ENCODE measurements around the gene PROCA1.

Gene PROCA1

DNA sequence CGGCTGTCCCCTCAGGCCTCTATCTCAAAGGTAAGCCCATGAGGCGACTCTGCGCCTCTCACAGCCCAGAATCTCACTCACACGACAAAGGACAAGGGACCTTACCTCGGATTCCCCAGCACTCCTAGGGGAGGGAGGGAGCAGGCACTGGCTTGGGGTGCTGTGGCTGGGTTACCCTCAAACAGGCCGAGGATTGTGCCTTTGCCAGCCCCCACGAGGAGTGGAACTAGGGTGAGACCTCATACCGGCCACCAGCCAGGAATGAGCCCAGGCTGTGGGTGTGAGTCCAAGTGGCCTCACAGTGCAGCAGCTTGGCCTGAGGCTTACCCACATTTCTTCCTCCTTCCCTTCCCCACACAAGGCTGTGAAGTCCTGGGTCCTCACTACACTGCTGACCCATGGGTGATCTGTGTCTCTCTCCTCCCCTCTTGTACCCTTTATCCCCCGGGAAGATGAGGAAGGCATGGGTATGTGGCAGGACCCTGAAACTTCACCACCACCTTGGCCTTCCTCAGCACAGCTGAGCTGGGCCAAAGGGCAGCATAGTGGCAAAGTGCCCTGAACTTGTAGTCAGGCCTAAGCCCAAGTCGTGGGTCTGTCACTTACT lies 5.9 kb downstream of the PROCA1 start:
- no peak for DNase-seq

DNA sequence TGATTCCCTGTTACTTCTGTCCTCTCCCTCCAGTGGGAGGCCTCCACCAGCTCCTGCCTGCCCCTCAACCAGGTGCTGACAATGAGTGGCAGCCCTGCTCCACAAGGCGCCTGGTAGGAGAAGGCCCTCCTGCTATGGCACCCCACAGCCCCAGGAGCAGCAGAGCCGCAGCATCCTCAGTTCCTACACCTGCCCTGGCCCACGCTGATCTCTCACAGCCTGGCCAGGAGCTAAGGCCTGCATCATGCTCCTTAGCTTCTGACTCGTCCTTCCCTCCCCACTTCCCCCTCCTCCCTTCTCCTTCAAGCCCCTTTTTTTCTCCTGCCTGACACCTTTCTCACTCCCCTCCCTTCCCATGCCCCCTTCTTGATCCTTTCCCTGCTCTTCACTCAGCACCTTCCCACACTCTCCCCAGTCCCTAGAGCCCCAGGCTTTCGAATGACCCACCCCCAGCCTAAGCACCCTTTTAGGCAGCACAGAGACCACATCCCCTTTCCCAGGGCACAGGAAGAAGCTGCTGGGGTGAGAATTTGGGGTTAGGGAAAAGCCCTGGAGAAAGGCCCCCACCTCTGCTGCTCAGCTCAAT lies 6.5 kb downstream of the PROCA1 start:
- DNase-seq = no peak

DNA sequence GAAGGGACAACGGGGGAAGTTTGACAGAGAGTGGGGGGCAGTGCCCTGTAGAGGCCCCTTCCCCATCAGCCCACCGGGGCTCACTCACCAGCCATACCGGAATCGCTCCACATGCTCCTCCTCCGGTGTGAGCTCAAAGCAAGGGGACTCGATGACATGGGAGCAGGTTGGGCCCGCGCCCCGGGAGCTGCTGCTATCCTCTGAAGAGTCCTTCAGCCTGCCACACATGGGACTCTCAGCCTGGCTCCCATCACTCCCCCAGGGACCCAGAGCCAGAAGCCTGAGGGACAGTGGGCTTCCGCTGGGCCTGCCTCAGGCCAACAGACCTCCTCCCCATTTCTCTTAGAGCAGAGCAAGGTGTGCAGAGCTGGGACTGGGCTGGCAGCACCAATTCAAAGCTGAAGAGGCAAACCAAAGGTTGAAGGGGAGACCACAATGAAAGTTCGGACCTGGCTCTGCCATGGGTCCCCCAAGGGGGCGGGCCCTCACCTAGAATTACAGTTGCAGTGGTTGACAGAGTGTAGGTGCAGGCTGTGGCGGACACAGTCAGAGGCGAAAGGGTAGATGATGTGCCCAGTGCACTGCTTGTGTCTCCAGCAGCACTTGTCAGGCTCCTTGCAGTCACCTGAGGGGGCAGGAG lies 7.3 kb downstream of the PROCA1 start:
- no peak for DNase-seq

DNA sequence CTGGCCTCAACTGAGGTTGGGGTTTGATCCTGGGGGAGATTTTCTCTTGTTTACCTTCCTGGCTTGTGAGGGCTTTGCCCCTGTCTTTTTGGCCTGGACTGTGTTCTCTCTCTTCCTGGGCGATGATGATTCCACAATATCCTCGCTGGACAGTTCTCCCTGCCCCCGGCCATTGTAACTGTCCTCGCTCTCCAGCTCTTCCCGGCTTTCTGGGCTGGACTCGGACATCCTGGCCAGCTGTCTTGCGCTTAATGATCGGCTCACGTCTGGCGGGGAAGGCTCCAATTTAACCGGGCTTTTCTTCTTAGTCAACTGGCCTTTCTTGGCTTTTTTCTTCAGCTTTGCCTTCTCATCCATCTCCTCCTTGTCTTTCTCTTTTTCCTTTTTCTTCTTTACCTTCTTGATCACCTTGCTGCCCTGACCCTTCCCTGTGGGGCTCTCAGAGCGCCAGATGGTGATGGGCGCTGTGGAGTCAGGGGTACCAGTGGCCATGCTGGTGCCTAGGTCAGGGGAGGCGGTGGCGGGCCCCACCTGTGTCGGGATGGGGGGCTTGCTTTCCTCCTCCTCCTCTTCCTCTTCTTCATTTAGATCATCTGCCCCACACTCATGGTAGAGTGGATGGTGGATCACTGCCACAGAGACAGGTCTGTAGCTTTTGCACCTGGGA lies 8.0 kb downstream of the PROCA1 start:
- DNase-seq = no peak

DNA sequence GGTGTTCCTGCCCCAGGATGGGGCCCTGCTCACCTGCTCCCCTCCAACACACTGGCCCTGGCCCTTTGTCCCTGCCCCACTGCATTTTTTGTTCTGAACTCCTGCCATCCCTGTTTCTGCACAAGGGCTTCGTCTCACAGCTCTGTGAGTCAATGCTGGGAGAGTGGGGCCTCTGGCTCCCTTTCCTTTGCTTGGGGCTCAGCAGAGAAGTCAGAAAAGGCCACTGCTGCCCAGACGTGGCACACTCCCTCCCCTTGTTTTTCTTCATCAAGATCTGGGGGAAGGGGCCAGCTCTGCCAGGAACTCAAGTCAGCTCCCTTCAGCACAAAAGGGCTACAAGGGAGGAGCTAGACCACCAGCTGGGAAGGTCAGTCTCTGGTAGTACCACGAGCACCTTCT lies 8.9 kb downstream of the PROCA1 start:
- DNase-seq = no peak

DNA sequence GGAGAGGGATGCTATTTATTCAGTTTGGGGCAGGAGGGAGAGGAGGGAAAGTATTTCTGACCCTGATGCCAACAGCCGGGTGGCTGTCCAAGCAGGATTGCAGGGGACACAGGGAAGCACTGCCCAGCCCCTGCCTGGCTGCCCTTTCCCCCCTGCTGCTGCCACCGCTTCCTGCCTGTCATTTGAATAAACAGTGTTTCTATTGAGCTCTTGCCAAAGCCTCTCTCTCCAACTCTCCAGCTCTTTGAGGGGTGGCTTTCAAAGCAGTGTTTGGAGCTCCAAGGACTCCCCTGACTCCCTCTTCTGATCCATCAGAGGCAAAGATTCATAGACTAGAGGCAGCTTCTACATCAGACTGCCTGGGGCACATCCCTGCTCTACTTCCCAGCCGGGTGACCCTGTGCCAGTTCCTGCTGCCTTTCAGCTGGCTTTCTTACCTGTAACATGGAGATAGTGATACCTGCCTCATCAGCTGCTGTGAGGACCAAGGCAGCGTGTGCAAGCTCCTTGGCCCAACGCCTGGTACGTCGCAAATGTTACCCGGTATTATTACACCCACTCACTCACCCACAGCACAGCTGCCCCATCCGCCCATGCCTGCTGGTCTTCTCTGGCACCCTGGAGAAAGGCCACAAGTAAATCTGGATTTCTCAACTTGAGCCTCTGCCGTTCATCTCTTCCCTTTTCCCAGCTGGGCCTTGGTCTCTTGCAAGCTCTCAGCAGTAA lies 9.5 kb downstream of the PROCA1 start:
- DNase-seq = no peak

DNA sequence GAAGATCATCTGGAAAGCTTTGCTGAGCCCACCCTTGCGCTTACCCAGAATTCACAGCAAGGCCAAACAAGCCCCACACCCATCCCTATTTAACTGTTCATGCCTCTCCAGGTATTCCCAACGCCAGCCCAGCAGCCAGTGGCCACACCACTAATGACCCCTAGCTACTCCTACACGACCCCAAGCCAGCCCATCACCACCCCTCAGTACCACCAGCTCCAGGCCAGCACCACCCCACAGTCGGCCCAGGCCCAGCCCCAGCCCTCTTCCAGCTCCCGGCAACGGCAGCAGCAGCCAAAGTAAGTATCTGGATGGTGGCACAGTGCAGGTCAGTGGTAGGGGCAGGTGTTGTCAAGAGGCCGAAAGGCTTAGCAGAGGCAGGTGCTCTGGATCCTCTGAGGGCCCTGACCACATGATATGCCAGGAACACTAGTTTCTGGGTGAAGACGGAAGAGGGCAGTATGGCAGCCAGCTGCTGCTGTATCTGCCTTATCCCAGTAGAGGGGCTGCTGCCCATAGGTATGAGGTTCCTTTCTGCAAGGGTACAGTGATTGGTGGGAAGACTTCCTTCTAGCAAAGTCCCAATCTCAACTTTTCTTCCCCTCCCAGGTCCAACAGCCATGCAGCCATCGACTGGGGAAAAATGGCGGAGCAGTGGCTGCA lies 10.7 kb downstream of the PROCA1 start:
- no peak for DNase-seq

DNA sequence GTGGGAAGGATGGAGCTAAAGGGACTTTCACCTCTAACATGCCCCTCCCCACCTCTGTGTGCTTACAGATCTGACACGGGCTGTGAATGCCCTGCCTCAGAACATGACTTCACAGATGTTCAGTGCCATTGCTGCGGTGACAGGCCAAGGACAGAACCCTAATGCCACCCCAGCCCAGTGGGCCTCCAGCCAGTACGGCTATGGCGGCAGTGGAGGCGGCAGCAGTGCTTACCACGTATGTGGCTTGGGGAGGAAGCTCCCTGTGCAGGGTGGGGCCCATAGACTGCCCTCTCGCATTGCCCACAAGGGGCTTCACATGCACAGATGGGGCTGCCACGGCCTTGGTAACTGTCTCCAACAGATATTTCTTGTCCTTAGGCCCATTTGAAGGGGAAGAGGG lies 11.4 kb downstream of the PROCA1 start:
- no peak for DNase-seq

DNA sequence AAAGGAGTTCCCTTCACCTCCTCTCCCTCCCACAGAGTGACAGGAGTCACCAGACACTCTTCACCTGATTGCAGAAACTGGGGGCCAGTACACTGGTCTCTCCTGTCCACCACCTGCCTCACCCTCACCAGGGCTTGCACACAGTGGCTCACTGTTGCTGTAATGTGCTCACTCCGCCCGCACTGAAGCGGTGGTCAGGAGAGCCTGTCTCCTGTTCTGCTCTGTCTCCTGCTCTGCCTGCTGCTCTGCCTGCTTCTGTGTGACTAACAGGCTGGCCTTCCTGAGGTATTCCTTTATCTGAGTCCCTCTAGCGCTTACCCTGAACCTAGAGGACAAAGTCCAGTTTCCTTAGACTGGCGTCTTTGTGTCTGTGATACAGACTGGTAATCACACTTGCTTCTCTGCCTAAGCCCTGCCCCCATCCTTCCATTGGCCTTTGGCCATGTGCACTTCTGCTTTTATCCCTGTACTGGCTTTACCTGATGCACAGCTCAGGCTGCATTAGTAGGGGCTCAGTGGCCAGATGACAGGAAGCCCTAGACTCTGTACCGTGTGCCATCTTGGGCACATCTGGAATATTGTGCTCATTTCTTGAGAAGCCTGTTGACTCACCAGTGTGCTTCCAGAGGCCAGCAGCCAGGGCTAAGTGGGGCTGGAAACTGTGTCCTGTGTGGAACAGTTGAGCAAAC lies 13.3 kb downstream of the PROCA1 start:
- no peak for DNase-seq

DNA sequence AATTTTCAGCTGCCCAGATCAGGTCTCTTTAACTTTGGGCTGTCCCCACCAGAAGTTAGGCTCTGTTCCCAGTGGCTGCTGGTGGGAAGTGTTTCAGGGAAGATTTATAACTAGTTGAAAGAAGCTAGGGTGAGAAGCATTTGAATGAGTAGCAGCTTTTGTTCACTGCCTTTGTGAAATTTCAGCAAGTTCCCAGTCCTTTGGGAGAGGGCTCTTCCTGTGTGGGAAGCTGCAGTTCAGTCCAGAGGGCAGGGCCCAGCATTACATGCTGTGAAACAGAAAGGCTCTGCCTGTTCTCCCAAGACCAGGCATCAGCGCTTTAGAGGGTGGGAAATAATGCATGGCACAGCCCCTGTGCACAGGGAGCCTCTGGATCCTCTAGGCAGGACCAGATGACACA lies 17.8 kb downstream of the PROCA1 start:
- no peak for DNase-seq

DNA sequence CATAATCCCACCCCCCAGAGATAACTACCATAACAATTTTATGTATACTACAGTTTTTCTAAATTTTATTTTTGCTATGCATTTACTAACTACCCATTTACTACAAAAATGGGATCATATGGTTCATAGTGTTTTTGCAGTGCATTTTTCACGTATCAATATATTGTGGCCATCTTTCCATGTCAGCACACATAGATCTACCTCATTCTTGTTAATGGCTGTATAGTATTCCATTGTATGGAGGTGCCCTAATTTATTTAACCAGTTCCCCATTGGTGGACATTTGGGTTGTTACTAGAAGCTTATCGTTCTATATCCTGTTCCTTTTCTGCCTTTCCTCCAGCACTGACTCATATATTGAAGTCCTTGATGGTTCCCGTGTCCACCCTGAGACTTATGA lies 22.7 kb downstream of the PROCA1 start:
- DNase-seq = no peak

DNA sequence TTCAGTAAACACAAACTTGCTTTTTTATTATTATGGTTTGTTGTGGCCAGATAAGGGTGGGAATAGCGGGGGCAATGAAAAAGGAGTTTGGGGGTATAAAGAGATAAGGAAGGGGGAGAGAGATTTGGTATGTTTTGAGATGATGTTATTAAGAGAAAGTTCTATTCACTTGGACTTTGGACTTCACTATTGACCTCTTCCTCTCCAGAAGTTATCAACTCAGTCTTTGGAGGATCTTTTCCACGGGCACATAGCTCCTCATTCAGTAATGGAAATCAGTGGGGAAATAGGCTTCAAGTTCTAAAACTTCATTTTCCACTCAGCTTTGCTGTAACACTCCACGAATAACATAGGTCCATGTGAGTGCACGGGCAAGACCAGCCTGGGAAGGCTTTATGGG lies 23.2 kb downstream of the PROCA1 start:
- no peak for DNase-seq

DNA sequence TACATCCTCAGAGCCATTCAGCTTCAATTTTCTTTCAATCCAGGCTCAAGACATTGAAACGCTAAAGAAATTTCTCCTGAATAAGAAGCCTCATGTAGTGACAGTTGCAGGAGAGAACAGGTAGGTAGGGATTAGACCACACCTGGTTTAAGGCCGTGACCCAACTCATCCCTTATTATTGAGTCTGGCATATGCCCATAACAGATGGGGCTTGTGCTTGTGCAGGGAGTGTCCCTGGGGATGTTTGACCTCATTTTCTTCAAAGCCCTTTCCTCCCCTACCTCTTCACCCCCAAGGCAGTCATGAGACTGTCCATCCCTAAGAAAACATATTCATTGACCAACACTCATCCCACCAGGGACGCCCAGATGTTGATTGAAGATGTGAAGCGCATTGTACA lies 25.4 kb downstream of the PROCA1 start:
- DNase-seq = no peak

DNA sequence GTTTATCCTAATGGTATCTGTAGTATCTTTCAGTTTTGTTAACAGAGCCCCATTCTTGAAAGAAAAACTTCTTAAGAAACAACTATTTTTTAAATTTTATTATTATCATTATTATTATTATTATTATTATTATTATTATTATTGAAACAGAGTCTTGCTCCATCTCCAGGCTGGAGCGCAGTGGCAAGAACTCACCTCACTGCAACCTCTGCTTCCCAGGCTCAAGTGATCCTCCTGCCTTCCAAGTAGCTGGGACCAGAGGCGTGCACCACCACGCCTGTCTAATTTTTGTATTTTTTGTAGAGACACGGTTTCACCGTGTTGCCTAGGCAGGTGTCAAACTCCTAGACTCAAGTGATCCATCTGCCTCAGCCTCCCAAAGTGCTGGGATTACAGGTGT lies 26.3 kb downstream of the PROCA1 start:
- no peak for DNase-seq

DNA sequence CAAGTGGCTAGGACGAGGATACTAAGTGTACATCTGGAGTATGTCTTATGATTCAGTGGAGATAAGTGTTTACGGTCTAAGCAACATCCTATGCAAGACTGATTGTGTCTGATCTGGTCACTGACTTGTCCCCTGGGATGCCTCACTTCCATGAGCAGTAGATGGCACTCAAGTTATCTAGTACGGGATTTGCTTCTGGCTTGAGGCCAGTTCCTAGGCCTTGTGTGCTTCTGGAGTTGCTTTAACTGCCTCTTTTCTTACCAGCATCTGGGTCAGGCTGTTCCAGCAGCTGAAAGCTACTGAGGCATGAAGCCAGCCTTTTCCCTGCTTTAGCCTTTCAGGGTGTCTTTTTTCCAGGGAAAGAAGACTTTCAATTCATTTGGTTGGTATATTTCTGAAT lies 26.7 kb downstream of the PROCA1 start:
- DNase-seq = no peak

DNA sequence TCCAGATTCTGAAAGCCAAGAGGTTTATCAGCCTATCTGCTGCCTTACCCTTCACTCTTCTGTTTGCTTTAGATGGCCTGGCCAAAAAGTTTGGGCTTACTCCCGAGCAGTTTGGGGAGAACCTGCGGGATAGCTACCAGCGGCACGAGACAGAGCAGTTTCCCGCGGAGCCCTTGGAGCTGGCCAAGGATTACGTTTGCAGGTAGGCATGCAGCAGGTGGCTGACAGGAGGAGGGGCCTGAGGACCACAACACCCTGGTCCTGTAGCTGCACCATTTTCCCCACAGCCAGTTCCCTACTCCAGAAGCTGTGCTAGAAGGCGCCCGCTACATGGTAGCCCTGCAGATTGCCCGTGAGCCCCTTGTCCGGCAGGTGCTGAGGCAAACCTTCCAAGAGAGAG lies 29.0 kb downstream of the PROCA1 start:
- no peak for DNase-seq

DNA sequence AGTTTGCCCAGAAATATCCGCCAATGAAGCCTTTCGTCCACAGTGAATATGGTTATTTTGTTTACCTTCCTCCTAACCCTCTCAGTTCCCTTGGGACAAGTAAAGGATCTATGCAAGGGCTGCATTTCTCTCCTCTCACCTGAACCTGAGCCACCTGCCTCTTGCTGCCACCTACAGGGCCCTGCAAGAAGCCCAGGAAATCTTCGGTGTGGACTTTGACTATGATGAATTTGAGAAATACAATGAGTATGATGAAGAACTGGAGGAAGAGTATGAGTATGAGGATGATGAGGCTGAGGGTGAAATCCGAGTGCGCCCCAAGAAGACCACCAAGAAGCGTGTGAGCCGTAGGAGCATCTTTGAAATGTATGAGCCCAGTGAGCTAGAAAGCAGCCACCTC lies 35.7 kb downstream of the PROCA1 start:
- DNase-seq = no peak

DNA sequence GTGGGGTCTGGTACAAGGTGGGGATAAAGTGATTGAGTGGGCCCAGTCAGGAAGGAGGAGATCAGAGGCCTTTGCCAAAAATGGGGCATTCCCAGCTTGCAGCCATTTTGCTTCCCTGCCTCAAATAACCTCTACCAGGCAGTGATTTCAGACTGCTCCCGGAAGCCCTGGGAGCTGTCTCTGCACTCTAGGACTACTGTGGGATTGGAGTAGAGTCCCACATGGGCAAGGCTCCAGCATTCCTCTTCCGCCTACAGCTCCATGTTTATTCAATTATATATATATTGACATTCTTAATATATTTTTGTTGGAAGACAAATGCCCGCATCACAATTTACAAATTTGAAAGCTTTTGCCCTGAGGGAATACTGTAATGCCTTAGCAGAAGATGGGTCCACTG lies 36.2 kb downstream of the PROCA1 start:
- no peak for DNase-seq

DNA sequence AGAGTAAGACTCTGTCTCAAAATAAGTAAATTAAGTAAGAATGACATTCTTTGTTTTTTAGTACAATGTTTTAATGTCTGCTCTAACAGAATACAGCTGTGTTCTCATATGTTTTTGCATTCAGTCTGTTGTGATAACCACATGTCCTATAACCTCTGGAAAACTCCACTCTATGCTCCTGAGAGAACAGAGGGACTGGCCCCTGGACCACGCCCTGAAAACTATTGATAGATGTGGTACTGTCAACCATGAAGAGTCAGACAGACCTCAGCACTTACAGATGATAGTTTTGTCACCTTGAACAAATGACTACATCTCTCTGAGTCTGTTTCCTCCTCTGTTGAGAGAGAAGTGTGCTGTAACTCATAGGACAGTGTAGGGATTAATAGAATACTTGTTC lies 41.8 kb downstream of the PROCA1 start:
- DNase-seq = no peak

DNA sequence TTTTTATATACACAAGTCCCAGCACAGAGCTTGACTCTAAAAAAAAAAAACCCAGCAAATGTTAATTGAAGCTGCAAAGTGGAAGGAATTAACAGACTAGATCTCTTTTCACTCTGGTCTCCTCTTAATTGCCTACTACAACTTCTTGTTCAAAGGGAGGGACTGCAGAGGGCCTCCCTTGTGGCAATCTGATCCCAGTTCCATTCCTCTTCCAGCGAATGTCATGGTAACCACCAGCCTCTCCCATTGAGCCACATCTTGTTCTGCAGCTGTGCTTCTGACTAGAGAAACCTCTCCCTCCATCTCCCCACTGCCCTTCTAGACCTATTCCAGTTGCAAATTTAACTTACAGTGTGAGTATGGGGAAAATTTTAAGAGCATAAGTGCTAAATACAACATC lies 43.8 kb downstream of the PROCA1 start:
- DNase-seq = no peak

DNA sequence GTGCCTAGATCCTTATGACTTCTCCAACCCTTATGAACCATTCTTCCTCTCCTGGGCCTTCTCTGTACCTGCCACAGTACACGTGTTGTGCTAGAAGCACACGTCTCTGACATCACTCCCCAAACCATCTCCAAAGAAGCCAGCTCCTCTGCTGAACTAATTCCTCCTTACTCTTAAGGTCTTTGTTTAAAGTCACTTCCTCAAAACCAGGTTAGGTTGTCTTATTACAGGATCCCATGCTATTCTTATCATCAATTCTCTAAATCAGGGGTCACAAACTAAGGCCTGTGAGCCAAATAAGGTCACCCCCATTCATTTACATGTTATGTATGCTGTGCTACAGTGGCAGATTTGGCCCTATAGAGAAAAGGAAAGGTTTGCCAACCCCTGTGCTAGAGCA lies 45.7 kb downstream of the PROCA1 start:
- DNase-seq = no peak

DNA sequence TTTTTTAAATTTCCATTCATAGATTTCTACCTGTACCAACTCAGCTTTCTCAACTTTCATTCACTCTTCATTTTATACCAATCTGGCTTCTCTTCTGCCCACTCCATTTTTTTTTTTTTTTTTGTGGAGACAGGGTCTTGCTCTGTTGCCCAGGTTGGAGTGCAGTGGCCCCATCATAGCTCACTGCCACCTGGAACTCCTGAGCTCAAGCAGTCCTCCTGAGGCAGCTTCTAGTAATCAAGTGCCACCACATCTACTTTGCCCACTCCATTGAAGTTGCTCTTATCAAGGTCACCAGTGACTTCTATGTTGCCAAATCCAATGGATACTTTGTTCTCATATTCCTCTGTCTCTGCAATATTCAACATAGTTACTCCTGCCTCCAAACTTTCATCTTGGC lies 48.0 kb downstream of the PROCA1 start:
- DNase-seq = no peak

DNA sequence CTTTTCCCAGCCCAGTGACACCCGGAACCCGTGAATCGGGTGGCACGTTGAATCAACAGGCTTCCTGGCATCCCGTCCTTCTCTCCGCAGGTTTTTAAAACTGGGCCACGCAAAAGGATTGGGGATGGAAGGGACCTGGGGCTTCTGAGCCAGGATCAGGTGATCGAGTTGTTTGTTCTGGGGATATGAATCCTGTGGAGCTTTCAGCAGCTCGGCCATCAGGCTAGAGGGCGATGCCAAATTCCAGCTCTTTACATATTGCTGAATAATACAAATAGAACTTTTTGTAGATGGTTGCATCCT lies 49.2 kb downstream of the PROCA1 start:
- DNase-seq = no peak
